Skeletal muscle satellite cell (primary cell): ENCODE results near the gene LPP.
A peak's percentile ranks its signal among the peaks of the same experiment; 100 is the strongest.
"Not testable (repeated sequence)": the region's sequence is repeated elsewhere in the genome, so short reads cannot be mapped to it uniquely, and the experiment has no call there.

ENCODE experiments used
- H3K27me3 ChIP-seq: 2 replicates; pipeline ENCODE4 v1.7.0; 2013; ENCODE audit warnings: low read length; ENCODE audit not compliant: control insufficient read depth, insufficient read depth
- H3K36me3 ChIP-seq: 2 replicates; pipeline ENCODE4 v1.7.0; 2013; ENCODE audit warnings: mild to moderate bottlenecking, control low read depth, low read length; ENCODE audit not compliant: insufficient read depth
- H3K4me1 ChIP-seq: 2 replicates; pipeline ENCODE4 v1.7.0; 2013; ENCODE audit warnings: low read length; ENCODE audit not compliant: control insufficient read depth, insufficient read depth
- H3K4me2 ChIP-seq: 2 replicates; pipeline ENCODE4 v1.7.0; 2013; ENCODE audit warnings: mild to moderate bottlenecking, low read length
- H3K4me3 ChIP-seq: 2 replicates; pipeline ENCODE4 v1.7.0; 2013; ENCODE audit warnings: low read length
- H3K9ac ChIP-seq: 2 replicates; pipeline ENCODE4 v1.7.0; 2013; ENCODE audit warnings: mild to moderate bottlenecking, low read depth, low read length, moderate library complexity
- H3K9me3 ChIP-seq: replicated peaks from 2 replicates; pipeline ENCODE4 v1.7.0; 2013; ENCODE audit warnings: mild to moderate bottlenecking, control low read depth, low read length

LPP gene

GRCh38 chr3:188421151-188421821 is 267.3 kb downstream of the LPP start:
- no peaks in the 10 kb centered on the region for H3K36me3 ChIP-seq
- H3K4me2 ChIP-seq, result peak overlapping the region; percentile 58
- peak overlapping the region; percentile 30 for H3K4me3 ChIP-seq
- no peaks in the 10 kb centered on the region for H3K27me3 ChIP-seq
- no peaks in the 10 kb centered on the region for H3K9me3 ChIP-seq
- peak overlapping the region; percentile 59 for H3K9ac ChIP-seq
- peaks cover 21% of the 10 kb centered on the region for H3K4me1 ChIP-seq

- Histone ChIP-seq H3K4me3 (peak overlapping the region; percentile 30), H3K36me3 (no peaks in the 10 kb centered on the region), H3K27me3 (no peaks in the 10 kb centered on the region), H3K4me2 (peak overlapping the region; percentile 54), H3K9ac (peak overlapping the region; percentile 59), H3K4me1 (peaks cover 21% of the 10 kb centered on the region), H3K9me3 (no peaks in the 10 kb centered on the region)
Observed at GRCh38 chr3:188421836-188422540, 268.0 kb downstream of the LPP start.

GRCh38 chr3:188427981-188428380 is 274.0 kb downstream of the LPP start:
- H3K9me3 ChIP-seq, H3K27me3 ChIP-seq, H3K4me3 ChIP-seq, H3K4me2 ChIP-seq, H3K9ac ChIP-seq, H3K36me3 ChIP-seq: not testable (repeated sequence)
- H3K4me1 ChIP-seq, result peaks cover 27% of the 10 kb centered on the region

- peak overlapping the region; percentile 9 for H3K4me2 ChIP-seq
- no peaks in the 10 kb centered on the region for H3K9me3 ChIP-seq
- H3K36me3 ChIP-seq, result no peaks in the 10 kb centered on the region
- H3K9ac ChIP-seq, result no peak overlapping the region
- H3K27me3 ChIP-seq, result no peaks in the 10 kb centered on the region
- H3K4me3 ChIP-seq, result no peak overlapping the region
- peaks cover 39% of the 10 kb centered on the region for H3K4me1 ChIP-seq
Observed at GRCh38 chr3:188431040-188431439, 277.1 kb downstream of the LPP start.

- Histone ChIP-seq H3K27me3 (no peaks in the 10 kb centered on the region), H3K9ac (no peak overlapping the region), H3K4me2 (peak overlapping the region; percentile 17), H3K36me3 (no peaks in the 10 kb centered on the region), H3K4me3 (peak overlapping the region; percentile 42), H3K9me3 (no peaks in the 10 kb centered on the region), H3K4me1 (peaks cover 39% of the 10 kb centered on the region)
Observed at GRCh38 chr3:188431553-188431952, 277.6 kb downstream of the LPP start.

GRCh38 chr3:188432802-188433520 is 279.0 kb downstream of the LPP start:
- H3K9me3 ChIP-seq, result no peaks in the 10 kb centered on the region
- H3K4me3 ChIP-seq, result no peak overlapping the region
- H3K9ac ChIP-seq, result no peak overlapping the region
- peak overlapping the region; percentile 0 for H3K4me2 ChIP-seq
- peaks cover 39% of the 10 kb centered on the region for H3K4me1 ChIP-seq
- H3K27me3 ChIP-seq, result no peaks in the 10 kb centered on the region
- H3K36me3 ChIP-seq, result no peaks in the 10 kb centered on the region

- Histone ChIP-seq H3K27me3 (no peaks in the 10 kb centered on the region), H3K4me3 (no peak overlapping the region), H3K9ac (no peak overlapping the region), H3K4me2 (peak overlapping the region; percentile 0), H3K36me3 (no peaks in the 10 kb centered on the region), H3K9me3 (no peaks in the 10 kb centered on the region), H3K4me1 (peaks cover 39% of the 10 kb centered on the region)
Observed at GRCh38 chr3:188433521-188434150, 279.7 kb downstream of the LPP start.

GRCh38 chr3:188434594-188434993 is 280.6 kb downstream of the LPP start:
- H3K4me2 ChIP-seq, result no peak overlapping the region
- H3K4me1 ChIP-seq, result peaks cover 41% of the 10 kb centered on the region
- H3K36me3 ChIP-seq, result no peaks in the 10 kb centered on the region
- no peaks in the 10 kb centered on the region for H3K9me3 ChIP-seq
- no peaks in the 10 kb centered on the region for H3K27me3 ChIP-seq
- H3K9ac ChIP-seq, result no peak overlapping the region
- no peak overlapping the region for H3K4me3 ChIP-seq

- peaks cover 41% of the 10 kb centered on the region for H3K4me1 ChIP-seq
- no peaks in the 10 kb centered on the region for H3K9me3 ChIP-seq
- H3K36me3 ChIP-seq, result no peaks in the 10 kb centered on the region
- H3K27me3 ChIP-seq, result no peaks in the 10 kb centered on the region
- H3K4me3 ChIP-seq, result no peak overlapping the region
- H3K4me2 ChIP-seq, result no peak overlapping the region
- no peak overlapping the region for H3K9ac ChIP-seq
Observed at GRCh38 chr3:188435266-188435665, 281.3 kb downstream of the LPP start.

GRCh38 chr3:188437926-188438325 is 284.0 kb downstream of the LPP start:
- Histone ChIP-seq H3K9me3 (no peaks in the 10 kb centered on the region), H3K4me1 (peaks cover 14% of the 10 kb centered on the region), H3K36me3 (no peaks in the 10 kb centered on the region), H3K9ac (no peak overlapping the region), H3K27me3 (no peaks in the 10 kb centered on the region), H3K4me3 (no peak overlapping the region), H3K4me2 (no peak overlapping the region)

GRCh38 chr3:188439080-188439479 is 285.1 kb downstream of the LPP start:
- Histone ChIP-seq H3K36me3 (no peaks in the 10 kb centered on the region), H3K9me3 (no peaks in the 10 kb centered on the region), H3K4me1 (peaks cover 5% of the 10 kb centered on the region), H3K27me3 (no peaks in the 10 kb centered on the region), H3K4me3 (no peak overlapping the region), H3K4me2 (no peak overlapping the region), H3K9ac (no peak overlapping the region)
